MM.1S (cell line): Measurements from ENCODE around the gene L3MBTL3.
"Not testable (repeated sequence)": the region's sequence is repeated elsewhere in the genome, so short reads cannot be mapped to it uniquely, and the experiment has no call there.

Experiments used
- CTCF ChIP-seq: fragments of 300-600 bp; sonication (generic); IDR thresholded peaks from 2 replicates; pipeline ENCODE4 v1.5.1; 2016; ENCODE audit warnings: antibody characterized with exemption, low read length, mixed read lengths
- EZH2 ChIP-seq: fragments of 300-600 bp; sonication (generic); optimal IDR thresholded peaks from 2 replicates; pipeline ENCODE3; 2017; ENCODE audit warnings: low read depth, mild to moderate bottlenecking, antibody characterized with exemption, low read length, mixed read lengths
- EZH2phosphoT487 ChIP-seq: fragments of 300-600 bp; sonication (generic); IDR thresholded peaks from 2 replicates; pipeline ENCODE4 v1.6.1; 2018; ENCODE audit warnings: antibody characterized with exemption, low read length

- TF ChIP-seq CTCF, EZH2phosphoT487, EZH2: not testable (repeated sequence)
Measured at GRCh38 chr6:130173377-130174004, 155.1 kb downstream of the L3MBTL3 start.
